Measurements from ENCODE around the gene DNAH6.

DNAH6 gene

DNA sequence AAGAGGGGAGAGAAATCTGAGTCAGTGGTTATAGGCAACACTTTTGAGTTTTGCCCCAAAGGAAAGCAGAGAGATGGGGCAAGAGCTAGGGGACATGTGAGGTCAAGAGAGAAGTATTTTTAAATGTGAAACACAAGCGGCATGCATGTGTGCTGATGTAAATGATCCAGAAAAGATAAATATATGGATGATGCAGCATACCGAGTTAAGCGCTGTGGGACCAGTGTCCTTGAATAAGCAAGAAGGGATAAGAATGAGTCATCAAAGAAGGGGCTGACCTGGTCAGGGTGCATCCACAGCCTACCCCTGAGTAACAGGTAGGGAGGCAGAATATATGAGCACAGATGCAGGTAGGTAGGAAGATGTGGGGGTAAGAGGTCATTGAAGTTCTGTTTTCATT, 183.7 kb downstream of the DNAH6 start:
- DNase-seq: no peak

DNA sequence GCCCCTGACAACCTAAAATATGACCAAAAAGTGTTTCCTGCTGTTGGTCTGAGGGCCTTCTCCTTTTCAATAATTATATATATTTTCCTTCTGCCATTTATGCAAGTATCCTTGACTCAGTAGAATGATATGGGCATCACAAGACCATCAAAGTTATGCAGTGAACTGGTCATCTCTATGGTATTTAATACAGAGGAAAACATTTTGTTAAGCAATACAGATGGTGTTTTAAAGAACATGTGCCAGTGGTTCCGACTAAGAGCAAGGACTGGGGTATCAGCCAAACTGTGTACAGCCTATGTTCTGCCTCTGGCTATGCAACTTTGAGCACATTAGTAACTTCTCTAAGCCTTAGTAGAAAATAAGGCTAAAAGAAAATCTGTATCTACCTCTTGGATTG, 185.6 kb downstream of the DNAH6 start:
- no peak for DNase-seq

DNA sequence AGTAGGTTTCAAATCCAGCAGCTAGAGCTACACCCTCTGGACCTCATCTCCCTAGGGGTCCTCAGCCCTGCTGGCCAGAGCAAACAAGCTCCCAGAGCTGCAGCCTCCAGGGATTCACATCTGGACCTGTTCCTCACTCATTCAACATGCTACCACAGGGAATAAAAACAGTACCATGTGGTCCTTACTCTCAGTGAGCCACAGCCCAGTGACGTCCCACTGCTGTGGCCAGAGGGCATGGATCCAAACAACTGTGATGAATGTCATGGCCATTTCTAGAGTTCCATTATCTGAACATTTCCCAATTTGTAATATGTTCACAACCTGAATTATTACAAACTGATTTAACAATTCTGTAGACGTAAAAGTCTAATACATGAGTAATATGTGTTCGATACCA, 186.6 kb downstream of the DNAH6 start:
- DNase-seq: no peak

GRCh38 chr2:84703831-84704230, 187.5 kb downstream of the DNAH6 start:
- DNase-seq: no peak

GRCh38 chr2:84704505-84705244, 188.4 kb downstream of the DNAH6 start:
- DNase-seq: no peak

DNA sequence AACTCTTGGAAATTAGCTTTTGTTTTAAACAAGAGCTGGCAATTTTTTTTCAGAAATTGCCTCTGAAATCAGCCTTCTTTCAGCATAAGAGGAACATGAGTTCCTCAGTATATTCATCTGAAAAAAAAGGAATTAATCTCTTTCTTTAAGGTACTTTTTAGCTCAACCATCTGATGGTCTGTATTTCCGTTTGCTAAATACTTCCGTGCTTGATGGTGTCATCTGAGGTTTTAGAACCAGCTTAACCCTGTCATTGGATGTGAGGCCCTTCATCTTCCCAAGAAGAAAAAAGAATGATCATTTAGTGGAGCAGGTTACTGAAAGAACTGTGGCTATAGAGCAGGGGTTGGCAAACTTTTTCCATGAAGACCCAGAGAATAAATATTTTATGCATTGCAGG, 189.6 kb downstream of the DNAH6 start:
- no peak for DNase-seq

GRCh38 chr2:84708442-84708841, 192.1 kb downstream of the DNAH6 start:
- DNase-seq: no peak

DNA sequence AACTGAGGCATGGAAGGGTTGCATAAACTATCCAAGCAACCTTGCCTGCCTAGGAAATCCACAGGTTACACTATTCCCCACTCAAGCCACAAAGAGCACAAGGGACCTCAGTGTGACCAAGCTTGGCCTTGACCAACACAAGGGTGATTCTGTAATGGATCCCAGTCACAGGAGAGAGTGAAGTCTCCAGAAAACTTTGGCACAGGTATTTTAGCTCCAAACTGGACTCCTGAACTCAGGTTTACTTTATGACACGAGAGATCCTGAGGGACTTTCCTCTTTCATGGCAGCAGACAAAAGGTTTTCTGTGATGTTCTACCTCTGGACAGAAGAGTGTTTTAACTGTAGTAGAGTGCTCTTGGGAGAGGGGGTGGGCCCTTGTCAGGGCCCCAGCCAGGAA, 195.4 kb downstream of the DNAH6 start:
- no peak for DNase-seq

- no peak for DNase-seq
Measured at GRCh38 chr2:84713441-84713840, 197.1 kb downstream of the DNAH6 start.

- DNase-seq: no peak
Measured at GRCh38 chr2:84716564-84716963, 200.3 kb downstream of the DNAH6 start.

DNA sequence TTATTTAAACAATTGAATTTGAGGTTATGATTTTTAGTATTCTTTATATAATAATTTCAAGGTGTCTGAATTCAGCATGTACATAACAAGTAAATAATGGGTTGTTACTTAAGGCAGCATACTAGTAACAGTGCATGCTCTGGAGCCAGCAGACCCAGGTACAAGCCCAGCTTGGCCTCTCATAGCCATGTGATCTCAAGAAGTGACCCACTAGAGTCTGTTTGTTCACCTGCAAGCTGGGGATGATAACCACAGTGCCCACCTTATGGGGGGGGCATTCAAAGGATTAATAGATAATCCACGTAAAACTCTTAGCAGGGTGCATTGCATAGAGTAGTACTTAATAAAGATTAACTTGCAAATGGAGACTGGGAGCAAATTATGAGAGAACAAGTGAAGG, 201.0 kb downstream of the DNAH6 start:
- DNase-seq: no peak

DNA sequence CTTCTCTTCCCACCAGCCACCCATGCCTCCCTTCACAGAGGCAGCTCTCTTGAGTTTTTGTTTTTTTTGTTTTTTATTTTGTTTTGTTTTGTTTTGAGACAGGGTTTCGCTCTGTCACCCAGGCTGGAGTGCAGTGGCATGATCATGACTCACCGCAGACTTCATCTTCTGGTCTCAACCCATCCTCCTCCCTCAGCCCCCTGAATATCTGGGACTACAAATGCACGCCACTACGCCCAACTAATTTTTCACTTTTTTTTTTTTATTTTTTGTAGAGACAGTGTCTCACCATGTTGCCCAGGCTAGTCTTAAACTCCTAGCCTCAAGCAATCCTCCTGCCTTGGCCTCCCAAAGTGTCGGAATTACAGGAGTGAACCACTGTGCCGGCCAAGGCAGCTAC, 203.1 kb downstream of the DNAH6 start:
- DNase-seq: no peak

DNA sequence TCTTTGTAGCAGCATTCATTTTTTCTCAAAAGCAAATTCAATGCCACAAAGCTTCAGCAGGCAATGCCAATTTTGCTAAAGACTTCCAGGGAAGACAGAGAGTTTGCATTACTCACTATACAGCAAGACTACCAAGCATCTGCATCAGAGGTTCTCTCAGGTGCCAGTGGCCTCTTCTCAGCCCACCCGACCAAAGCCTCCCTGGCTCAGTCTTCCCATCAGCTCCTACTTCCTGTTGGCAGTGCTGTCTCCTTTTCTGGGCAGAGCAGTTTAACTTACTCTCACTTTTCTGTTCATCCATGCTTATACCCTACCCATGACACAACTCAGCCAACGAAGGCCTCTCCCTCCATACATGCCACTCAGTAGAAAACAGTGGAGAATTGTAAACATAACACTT, 207.5 kb downstream of the DNAH6 start:
- DNase-seq: no peak

DNA sequence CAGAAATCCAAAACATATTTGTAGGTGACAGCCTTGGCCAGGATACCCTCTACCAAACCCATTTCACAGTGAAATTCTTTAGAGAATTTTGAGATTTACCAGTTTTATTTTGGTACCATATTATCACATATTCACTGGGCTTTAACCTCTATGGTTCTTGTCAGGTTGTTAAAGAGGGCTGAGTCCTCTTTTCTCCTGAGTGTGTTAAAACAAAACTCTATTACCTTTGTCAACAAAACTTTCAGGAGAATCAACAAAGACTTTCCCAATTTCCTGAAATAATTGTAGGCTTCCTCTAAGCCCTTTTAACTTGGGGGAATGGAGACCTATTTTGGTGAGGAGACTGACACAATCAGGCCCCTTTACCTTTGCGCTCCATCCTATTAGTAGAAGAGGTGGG, 209.4 kb downstream of the DNAH6 start:
- no peak for DNase-seq

DNA sequence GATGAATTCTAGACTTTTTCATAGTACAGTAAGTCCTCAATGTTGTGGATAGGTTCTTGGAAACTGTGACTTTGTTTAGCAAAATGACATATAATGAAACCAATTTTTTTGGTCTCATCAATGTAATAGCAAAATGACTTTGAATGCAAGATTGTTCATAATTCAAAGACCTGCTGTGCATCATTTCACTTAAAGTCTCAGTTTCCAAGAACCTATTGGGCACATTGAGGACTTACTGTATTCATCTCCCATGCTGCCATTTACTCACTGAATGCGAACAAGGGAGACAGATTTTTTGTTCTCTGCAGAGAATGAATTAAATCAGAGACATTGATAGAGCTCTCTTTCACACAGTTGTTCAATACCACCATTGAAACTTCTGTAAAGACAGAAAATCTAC, 211.0 kb downstream of the DNAH6 start:
- no peak for DNase-seq

DNA sequence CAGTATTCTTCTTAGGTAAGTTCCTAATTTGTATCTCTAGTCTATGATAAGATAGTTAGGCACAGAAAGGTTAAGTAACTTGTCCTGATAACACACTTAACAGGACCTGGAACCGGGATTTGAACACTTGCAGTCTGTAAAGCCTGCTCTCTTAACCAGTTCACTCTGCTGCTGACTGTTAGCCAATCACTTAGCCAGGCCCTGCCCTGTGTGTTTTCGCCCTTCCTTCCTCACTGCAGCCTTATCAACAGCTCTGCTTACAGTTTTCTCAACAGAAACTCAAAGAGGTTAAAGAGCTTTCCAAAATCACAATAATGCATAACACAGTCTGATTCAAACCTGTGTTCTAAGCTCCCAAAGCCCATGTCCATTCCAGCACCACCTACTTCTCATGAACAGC, 212.9 kb downstream of the DNAH6 start:
- no peak for DNase-seq

GRCh38 chr2:84731185-84731584, 214.9 kb downstream of the DNAH6 start:
- no peak for DNase-seq

GRCh38 chr2:84732897-84733778, 216.8 kb downstream of the DNAH6 start:
- no peak for DNase-seq

GRCh38 chr2:84735389-84735788, 219.1 kb downstream of the DNAH6 start:
- DNase-seq: no peak

GRCh38 chr2:84741182-84741822, 225.0 kb downstream of the DNAH6 start:
- DNase-seq: peak; percentile 75

DNA sequence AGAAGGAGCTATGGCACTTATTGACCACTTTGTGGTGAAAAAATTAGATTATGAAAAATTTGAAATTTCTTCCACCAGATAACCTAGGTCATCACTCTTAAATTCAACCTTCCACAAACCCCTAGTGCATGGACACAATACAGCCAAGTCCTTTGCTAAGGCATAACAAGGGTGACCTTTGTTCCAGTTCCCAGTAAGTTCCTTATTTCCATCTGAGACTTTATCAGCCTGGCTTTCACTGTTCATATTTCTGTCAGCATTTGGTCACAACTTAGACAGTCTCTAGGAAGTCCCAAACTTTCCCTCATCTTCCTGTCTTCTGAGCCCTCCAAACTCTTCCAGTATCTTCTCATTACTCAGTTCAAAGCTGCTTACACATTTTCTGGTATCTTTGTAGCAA, 232.0 kb downstream of the DNAH6 start:
- DNase-seq: no peak

DNA sequence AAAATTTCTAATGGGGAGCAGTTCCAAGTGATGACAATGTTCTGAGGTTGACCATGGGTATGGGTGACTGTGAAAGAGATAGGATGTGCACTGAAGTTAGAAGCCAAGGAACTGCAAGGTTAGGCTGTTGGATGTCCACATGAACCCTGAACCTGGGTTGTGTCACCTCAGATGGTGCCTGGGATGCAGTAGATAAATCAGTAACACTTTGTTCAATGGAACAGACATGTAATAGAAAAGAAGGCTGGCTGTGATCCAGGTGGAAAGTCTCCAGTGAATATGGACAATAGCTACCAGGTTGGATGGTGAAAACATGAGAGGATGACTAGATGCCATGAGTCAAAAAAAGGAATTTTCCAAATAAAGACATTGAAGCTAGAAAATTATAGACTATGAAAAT, 233.1 kb downstream of the DNAH6 start:
- no peak for DNase-seq

DNA sequence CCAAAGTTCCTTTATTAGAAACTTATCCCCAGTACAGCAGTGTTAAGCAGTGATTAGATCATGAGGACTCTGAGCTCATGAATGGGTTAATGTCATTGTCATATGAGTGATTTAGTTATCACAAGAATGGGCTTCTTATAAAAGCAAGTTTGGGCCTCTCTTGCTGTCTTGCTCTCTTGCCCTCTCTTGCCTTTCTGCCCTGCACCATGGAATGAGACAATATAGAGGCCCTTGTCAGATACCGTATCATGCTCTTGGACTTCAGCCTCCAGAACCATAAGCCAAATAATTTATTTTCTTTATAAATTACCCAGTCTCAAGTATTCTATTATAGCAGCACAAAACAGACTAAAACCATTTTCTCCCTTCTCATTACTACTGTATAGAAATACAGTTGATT, 238.8 kb downstream of the DNAH6 start:
- DNase-seq: no peak

- no peak for DNase-seq
Measured at GRCh38 chr2:84757648-84758047, 241.3 kb downstream of the DNAH6 start.

Measured in activated effector memory CD4-positive, alpha-beta T cell treated with anti-CD3 and anti-CD28 coated beads, Interleukin-2, amount 50 U/mL, for 16 hours (primary cell).